Fibroblast of lung (primary cell): Measurements from ENCODE around the gene AKAP8.

Experiments
- EZH2 ChIP-seq: IDR thresholded peaks from 2 replicates; pipeline ENCODE4 v1.5.1; 2012; ENCODE audit warnings: low read length, control low read depth, mild to moderate bottlenecking; ENCODE audit errors: missing control alignments
- TF ChIP-seq, protein P1 (sequence below), 2 donors: IDR thresholded peaks in 1 of 2; conservative IDR thresholded peaks in 1 of 2; 1 replicate in 1 of 2; 2 replicates in 1 of 2; pipeline ENCODE4 v1.5.1; 2011 to 2012; ENCODE audit warnings: low read length in 2 of 2, control low read depth in 1 of 2, inconsistent platforms in 1 of 2, low read depth in 1 of 2, mild to moderate bottlenecking in 1 of 2

DNA sequence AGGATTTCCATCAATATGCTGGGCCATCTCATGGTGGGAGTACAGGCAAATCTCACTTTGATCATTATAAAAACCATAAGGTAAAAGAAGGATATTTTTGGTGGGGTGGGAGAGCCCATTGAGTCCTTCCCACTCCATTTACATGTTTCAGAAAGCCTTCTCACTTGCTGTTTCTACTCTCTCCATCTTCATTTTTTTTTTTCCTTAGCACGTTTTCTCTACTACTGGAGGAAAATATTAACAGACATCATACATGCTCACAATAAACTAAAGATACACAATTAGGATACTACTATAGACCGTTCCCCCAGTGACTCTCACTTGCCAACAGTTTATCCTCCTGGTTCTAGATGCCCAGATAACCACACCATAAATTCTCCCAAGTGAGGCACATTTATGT is 1.8 kb upstream of the AKAP8 start:
- TF ChIP-seq, protein P1, sequence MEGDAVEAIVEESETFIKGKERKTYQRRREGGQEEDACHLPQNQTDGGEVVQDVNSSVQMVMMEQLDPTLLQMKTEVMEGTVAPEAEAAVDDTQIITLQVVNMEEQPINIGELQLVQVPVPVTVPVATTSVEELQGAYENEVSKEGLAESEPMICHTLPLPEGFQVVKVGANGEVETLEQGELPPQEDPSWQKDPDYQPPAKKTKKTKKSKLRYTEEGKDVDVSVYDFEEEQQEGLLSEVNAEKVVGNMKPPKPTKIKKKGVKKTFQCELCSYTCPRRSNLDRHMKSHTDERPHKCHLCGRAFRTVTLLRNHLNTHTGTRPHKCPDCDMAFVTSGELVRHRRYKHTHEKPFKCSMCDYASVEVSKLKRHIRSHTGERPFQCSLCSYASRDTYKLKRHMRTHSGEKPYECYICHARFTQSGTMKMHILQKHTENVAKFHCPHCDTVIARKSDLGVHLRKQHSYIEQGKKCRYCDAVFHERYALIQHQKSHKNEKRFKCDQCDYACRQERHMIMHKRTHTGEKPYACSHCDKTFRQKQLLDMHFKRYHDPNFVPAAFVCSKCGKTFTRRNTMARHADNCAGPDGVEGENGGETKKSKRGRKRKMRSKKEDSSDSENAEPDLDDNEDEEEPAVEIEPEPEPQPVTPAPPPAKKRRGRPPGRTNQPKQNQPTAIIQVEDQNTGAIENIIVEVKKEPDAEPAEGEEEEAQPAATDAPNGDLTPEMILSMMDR (conservative IDR thresholded peaks at IDR 0.05 in 1 of 2, IDR thresholded peaks at IDR 0.05 in 1 of 2; ENCODE audit: low read depth in 1 of 2, low read length in 2 of 2): no peak
- no peak for TF ChIP-seq EZH2
